22Rv1 (cell line): Measurements from ENCODE around the gene PDILT.
"Not testable (repeated sequence)": the region's sequence is repeated elsewhere in the genome, so short reads cannot be mapped to it uniquely, and the experiment has no call there.

Source experiments
- H3K27ac ChIP-seq: fragments of 450-650 bp; 2 replicates; pipeline ENCODE4 v1.5.1; 2017
- ZFX ChIP-seq: fragments of 450-650 bp; IDR thresholded peaks from 2 replicates; pipeline ENCODE4 v1.6.1; 2017; ENCODE audit warnings: antibody characterized with exemption, borderline replicate concordance
- TF ChIP-seq, protein P1 (sequence below): fragments of 450-650 bp; IDR thresholded peaks from 2 replicates; pipeline ENCODE4 v1.5.1; 2017; ENCODE audit warnings: mild to moderate bottlenecking

The PDILT gene

DNA sequence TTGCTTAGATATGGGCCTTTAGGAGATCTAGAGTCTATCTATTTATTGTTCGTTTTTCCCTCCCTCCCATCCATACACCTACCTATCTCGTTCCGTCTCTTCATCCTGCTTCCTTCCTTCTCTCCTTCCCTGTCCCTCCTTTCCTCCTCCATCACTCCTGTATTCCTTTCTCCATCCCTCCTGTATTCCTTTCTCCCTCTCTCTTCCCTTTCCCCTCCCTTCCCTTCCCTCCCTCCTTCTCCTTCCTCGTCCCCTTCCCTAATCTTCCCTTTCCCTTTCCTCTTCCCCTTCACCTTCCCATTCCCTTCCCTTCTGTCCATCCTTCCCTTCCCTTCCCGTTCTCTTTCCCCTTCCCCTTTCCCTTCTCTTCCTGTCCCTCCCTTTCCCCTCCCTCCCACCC, 87.8 kb downstream of the PDILT start:
- no peak overlapping the region for H3K27ac ChIP-seq
- TF ChIP-seq, protein P1, sequence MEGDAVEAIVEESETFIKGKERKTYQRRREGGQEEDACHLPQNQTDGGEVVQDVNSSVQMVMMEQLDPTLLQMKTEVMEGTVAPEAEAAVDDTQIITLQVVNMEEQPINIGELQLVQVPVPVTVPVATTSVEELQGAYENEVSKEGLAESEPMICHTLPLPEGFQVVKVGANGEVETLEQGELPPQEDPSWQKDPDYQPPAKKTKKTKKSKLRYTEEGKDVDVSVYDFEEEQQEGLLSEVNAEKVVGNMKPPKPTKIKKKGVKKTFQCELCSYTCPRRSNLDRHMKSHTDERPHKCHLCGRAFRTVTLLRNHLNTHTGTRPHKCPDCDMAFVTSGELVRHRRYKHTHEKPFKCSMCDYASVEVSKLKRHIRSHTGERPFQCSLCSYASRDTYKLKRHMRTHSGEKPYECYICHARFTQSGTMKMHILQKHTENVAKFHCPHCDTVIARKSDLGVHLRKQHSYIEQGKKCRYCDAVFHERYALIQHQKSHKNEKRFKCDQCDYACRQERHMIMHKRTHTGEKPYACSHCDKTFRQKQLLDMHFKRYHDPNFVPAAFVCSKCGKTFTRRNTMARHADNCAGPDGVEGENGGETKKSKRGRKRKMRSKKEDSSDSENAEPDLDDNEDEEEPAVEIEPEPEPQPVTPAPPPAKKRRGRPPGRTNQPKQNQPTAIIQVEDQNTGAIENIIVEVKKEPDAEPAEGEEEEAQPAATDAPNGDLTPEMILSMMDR = no peak
- TF ChIP-seq ZFX = no peak

DNA sequence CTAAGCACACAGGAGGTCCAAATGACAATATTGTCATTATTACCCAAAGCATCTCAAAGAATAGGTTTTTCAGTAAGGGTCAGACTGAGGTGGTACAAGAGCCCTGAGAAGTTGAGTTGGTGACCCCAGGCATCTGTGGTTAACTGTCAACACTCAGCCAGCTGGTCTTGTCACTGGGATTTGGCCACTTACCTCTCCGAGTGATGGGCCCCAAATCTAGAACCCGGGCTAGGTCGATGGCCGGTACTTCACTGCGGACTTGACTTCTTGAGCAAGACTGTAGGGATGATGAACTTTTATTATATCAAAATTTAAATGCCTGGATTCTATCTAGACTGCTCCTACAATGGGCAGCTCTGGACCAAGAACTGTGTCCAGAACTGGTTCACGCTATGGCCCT, 88.8 kb downstream of the PDILT start:
- H3K27ac ChIP-seq = no peak overlapping the region
- no peak for TF ChIP-seq ZFX
- TF ChIP-seq, protein P1 = no peak

DNA sequence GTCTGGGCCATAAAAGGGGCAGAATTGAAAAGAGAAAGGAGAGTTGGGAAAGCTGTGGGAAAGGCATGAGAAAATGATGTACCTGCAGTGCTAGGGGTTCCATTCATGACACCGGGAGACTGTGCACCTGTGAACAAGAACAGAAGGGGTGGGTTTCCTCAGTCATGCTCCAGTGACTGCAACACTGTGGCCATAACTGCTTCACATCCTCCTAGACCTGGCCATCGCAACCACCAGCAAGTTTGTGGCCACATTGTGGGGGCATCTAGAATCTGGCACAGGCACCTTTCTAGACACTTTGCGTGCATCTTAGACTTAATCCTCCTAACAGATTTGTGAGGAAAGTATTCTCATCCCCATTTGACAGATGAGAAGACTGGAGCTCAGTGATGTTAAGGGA, 90.0 kb downstream of the PDILT start:
- no peak overlapping the region for H3K27ac ChIP-seq
- TF ChIP-seq, protein P1 = no peak
- no peak for TF ChIP-seq ZFX

DNA sequence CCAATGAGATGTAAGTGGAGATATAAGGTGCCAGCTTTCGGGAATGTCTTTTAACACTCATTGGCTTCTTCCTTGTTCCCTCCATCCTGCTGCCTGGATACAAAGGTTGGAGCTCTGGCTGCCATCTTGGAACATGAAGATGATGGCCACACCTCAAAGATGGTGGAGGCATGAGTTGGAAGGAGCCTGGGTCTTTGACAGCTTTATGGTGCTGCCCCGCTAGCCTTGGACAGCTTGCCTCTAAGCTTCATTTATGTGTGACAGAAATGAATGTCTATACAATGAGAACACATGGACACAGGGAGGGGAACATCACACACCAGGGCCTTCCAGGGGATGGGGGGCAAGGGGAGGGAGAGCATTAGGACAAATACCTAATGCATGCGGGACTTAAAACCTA, 90.8 kb downstream of the PDILT start:
- no peak overlapping the region for H3K27ac ChIP-seq
- TF ChIP-seq, protein P1 = no peak
- no peak for TF ChIP-seq ZFX

DNA sequence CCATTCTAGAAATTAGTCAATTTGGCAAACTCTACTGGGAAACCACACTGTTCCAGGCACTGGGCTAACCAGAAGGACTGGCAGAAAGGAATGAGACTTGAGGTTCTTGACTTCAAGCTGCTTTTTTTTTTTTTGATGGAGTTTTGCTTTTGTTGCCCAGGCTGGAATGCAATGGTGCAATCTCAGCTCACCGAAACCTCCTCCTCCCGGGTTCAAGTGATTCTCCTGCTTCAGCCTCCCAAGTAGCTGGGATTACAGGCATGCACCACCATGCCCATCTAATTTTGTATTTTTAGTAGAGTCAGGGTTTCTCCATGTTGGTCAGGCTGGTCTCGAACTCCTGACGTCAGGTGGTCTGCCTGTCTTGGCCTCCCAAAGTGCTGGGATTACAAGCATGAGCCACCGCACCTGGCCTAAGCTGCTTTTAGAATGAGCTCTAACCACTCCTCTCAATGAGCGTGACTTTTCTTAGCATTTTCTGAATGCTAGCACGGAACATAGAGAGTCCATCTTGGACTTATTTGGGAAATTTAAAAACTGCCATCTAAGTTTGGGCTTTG, 91.9 kb downstream of the PDILT start:
- H3K27ac ChIP-seq = not testable (repeated sequence)

DNA sequence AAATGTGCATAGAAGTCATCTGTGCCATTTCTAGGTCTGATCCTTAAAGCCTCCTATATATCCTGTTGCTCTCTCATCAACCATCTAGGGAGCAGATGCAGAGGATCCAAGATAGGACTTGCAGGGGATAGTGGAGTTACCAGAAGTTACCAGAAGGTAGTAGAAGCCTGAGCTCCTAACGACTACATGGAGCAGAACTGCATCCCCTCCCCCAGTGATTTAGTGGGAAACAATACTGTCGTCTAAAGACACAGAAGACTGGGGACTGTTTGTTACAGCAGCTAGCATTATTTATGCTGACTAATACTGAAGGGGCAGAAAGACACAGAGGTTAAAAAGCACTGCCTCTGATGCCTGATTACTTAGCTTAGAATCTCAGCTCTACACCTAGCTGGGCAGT, 93.0 kb downstream of the PDILT start:
- no peak overlapping the region for H3K27ac ChIP-seq
- TF ChIP-seq, protein P1 = no peak

DNA sequence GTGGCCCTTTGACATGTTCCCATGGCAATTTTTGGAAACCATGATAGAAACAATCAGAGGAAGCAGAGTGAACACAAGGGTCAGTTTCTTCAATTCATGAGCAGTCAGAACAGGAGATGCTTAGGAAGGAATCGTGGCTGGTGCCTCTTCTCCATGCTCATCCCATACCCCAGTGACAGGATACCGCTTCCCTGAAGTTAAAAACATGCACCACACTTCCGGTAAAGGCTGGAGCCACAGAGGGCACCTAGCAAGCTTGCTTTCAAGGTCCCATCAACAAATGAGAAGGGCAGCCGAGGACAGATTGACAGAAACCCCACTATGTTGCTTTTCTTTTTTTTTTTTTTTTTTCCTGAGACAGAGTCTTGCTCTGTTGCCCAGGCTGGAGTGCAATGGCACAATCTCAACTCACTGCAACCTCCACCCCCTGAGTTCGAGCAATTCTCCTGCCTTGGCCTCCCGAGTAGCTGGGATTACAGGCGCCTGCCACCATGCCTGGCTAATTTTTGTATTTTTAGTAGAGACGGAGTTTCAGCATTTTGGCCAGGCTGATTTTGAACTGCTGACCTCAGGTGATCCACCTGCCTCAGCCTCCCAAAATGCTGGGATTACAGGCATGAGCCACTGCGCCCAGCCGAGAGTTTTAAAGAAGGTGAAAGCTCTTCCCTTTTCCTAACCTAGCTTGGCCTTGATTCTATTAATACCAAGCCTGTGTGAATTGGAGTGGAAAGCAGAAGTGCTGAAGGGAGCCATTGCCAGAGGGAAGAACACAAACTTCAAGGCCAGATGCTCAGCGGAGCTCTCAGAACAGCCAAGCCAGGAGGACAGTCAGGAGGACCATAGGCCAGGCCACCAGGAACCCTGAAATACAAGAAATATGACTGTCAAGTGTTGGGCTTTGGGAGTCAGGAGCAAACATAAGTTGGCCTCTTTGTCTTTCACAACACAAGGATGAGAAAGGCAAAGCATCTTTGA, 93.8 kb downstream of the PDILT start:
- TF ChIP-seq, protein P1 = no peak
- TF ChIP-seq ZFX = no peak
- no peak overlapping the region for H3K27ac ChIP-seq

DNA sequence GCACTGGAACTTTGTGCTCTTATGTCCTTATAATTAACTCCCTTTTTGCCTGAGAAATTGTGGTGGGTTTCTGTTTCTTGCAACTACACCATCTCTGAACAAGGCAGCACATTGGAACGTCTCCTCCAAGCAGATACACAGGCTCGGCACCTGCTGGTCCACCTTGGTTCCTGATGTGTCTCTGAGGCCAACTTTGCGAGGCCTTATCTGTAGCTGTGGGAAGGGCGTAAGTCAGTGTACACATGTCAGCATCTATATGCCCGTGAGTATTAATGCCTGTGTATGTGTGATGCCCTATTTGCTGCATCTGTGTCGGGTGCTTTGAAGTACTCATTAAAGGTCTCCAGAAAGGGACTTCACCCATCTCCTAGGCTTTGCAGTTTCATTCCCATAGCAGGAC, 94.8 kb downstream of the PDILT start:
- TF ChIP-seq, protein P1 = no peak
- no peak for TF ChIP-seq ZFX
- no peak overlapping the region for H3K27ac ChIP-seq
